GM10266 (cell line): Measurements from ENCODE around the gene IFITM5.
A peak's percentile ranks its signal among the peaks of the same experiment; 100 is the strongest.
"Not testable (repeated sequence)": the region's sequence is repeated elsewhere in the genome, so short reads cannot be mapped to it uniquely, and the experiment has no call there.

Source experiments
- DNase-seq: peaks from one replicate; pipeline ENCODE4 v3.0.0; 2012; ENCODE audit errors: extremely low spot score
- CTCF ChIP-seq: IDR thresholded peaks from 2 replicates; pipeline ENCODE4 v1.5.1; 2012; ENCODE audit warnings: mild to moderate bottlenecking, low read depth; ENCODE audit not compliant: control insufficient read depth, insufficient read depth; ENCODE audit errors: missing control alignments

IFITM5 gene

DNA sequence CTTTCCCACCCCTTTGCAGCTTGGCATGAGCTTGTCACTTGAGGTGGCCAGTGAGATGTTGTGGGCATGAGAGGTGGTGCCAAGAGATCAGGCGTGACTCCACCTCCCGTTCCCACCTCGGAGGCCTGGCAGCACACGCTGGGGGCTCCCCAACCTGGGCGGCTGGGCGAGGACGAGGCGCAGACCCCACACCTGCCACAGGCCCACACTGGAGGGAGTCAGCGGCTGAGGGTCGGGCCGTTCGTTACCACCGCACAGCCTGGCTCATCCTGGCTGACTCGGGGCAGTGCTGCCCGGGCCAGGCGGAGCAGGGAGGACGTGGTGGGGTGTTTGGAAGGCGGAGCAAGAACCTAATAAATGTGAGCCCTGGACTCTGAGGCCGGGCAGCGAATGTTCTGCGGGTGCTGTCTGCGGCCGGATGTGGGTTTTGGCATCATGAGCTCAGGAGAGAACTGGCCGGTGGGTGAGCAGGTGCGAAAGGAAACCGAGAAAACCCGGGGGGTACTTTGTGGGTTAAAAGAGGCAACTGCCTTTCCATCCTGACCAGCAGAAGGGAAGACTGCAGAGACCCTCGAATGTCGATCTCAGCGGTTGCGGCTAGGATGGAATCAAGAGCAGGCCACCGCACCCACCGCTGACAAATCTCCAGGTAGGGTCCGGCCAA is 31.5 kb upstream of the IFITM5 start:
- TF ChIP-seq CTCF = no peak
- no peak for DNase-seq

- TF ChIP-seq CTCF = no peak
Measured at GRCh38 chr11:330307-330693, 31.0 kb upstream of the IFITM5 start.

GRCh38 chr11:329886-330253 is 30.5 kb upstream of the IFITM5 start:
- DNase-seq = no peak

More at GRCh38 chr11:330307-330693, 31.0 kb upstream of the IFITM5 start:
- no peak for DNase-seq

DNA sequence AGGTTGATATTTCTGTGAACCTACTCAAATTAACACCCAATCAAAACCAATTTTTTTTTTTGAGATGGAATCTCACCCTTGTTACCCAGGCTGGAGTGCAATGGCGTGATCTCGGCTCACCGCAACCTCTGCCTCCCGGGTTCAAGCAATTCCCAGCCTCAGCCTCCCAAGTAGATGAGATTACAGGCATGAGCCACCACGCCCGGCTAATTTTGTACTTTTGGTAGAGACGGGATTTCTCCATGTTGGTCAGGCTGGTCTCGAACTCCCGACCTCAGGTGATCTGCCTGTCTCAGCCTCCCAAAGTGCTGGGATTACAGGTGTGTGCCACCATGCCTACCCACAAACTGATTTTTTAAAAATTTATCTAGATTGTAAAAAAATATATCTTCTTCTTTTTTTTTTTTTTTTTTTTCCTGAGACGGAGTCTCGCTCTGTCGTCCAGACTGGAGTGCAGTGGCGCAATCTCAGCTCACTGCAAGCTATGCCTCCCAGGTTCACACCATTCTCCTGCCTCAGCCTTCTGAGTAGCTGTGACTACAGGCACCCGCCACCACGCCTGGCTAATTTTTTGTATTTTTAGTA is 29.3 kb upstream of the IFITM5 start:
- DNase-seq = not testable (repeated sequence)

More at GRCh38 chr11:329886-330253, 30.5 kb upstream of the IFITM5 start:
- no peak for TF ChIP-seq CTCF

- no peak for DNase-seq
- TF ChIP-seq CTCF = no peak
Measured at GRCh38 chr11:328012-328411, 28.7 kb upstream of the IFITM5 start.

GRCh38 chr11:327581-327923 is 28.2 kb upstream of the IFITM5 start:
- DNase-seq = no peak
- no peak for TF ChIP-seq CTCF

DNA sequence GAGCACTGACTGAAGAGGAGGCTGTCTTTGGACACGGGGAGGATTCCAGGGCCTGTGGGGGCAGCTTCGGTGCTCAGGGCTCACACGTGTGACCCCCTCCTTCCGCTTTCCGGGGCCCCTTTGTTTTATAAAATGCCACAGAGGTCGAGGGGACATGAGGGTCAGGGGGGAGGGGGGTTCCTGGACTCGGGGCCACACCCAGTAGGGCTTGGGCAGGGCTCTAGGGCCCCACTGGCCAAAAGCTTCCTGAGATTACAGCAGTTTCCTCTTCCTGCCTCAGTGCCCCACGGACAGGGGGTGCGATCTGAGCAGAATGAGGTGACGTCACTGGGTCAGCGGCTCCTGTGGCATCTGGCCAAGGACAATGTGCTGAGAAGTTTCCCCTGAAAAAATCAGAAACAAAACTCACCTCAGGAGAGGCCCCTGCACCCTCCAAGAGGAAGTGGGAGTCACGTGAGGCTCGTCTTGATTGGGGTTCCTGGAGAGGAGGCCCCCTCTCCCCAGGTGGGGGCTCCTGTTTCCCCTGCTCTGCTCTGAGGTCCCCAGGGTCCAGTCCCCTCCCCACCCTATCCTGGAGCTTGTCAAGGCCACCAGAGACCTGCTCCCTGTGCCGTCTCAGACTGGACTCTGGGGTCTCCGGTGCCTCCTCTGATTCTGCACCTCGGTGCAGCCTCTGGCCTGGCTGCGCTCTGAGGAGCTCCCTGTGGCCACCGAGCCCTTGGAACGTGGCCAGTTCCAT is 27.7 kb upstream of the IFITM5 start:
- peak; percentile 84 for DNase-seq
- TF ChIP-seq CTCF = no peak
